Hematopoietic multipotent progenitor cell treated with erythropoietin and hydrocortisone succinate and interleukin-3 and kit ligand, for 8 days (in vitro differentiated cells): ENCODE measurements around the gene IL17RA.

Experiments used
- DNase-seq: peaks from one replicate; pipeline ENCODE4 v3.0.0-alpha.2; 2015

IL17RA gene

DNA sequence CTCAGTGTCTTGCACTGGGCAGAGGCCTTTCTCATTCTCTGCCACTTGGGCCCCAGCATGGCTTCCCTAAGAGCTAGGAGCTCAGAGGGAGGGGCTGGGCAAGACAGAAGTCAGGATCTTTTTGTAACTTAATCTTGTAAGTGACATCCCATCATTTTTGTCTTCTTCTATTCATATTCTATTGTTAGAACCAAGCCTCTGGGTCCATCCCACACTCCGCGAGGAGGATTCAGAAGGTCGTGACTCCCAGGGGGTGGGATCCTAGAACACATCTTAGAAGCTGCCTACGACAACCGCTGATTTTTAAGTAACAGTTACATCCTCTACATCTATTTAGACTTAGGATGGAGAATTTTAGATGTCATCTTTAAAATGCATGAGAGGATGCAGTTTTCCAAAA is 1.5 kb upstream of the IL17RA start:
- DNase-seq: no peak

DNA sequence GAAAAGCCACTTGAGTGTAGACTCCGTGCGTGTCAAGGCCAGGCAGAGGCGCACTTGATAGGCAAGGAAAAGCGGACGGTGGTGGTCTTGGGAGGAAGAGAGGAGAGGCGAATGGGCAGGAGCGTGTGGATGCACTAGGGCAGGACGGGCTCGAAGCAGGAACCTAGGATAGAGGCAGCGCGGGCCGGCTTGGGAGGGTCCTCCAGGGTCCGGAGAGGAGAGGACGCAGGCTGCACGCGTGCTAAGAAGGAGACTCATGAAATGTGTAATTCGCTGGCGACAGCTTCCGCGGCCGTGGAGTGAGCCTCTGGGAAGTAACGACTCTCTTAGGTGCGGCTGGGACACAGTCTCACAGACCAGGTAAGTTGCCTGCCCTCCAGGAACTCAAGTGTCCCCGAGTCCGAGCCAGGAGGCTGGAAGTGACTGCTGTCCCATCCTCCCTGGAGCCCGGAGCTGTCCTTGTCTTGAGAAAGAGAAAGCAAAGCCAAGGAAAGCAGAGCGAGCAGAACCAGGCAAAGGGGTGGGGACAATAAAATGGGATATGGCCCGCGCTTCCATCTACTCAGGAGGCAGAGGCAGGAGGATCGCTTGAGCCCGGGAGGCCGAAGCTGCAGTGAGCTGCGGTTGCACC is 874 bp upstream of the IL17RA start:
- no peak for DNase-seq

DNA sequence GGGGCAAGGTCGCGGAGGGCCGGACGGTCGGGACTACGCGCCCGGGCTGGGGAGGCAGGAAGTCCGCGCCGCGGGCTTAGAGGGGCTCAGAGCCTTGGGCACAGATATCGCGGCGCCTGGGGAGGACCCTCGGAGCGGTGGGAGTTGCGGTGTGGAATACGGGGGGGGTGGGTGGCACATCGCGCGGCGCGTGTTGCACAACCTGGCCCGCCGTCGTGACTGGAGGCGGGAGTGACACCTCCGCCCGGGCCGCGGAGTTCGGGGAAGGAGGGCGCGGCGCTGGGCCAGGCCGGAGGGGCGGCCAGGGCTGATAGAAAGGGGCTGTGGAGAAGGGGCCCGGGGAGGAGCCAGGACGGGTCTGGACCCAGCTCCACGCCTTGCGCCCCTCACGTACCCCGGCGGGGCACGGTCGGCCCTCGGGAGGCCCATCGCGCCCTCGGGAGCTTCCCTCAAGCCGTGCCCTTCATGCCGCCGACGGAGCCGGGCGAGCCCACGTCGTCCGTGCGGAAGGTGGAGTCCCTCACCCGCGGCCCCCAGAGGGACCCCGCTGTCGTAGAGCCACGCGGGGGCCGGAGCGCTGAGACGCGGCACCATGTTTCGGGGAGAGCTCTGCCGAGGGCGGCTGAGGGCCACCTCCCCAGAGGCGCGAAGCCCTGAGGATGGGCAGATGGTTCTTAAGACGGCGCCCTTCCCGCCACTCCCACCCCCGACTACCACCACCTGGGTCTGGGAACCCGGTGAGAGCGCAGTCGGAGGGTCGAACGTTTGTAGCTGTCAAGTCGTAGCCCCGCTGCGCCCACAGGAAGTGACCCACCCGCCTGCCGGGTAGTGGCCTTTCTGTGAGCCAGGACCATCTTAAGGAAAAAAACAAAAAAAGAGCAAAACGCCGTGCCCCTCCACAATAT is 729 bp downstream of the IL17RA start:
- no peak for DNase-seq

DNA sequence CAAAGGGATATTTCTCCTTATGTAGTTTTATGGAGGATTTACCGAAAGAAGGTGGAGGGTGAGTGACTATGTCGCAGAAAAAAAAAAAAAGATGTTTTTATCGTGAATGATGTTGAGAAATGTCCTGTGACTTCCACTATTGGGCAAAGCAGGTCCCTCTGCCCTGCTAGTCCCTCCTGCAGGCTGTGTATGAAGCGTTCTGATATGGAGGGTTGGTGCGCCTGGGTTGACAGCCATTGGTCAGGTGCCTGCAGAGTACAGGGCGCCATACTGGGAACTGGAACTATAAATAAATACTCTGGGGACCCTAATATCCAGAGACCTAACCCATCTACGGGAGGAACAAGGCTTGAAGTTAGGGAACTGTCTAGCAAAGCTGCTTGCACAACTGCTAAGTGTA is 1.5 kb downstream of the IL17RA start:
- peak; percentile 31 for DNase-seq

DNA sequence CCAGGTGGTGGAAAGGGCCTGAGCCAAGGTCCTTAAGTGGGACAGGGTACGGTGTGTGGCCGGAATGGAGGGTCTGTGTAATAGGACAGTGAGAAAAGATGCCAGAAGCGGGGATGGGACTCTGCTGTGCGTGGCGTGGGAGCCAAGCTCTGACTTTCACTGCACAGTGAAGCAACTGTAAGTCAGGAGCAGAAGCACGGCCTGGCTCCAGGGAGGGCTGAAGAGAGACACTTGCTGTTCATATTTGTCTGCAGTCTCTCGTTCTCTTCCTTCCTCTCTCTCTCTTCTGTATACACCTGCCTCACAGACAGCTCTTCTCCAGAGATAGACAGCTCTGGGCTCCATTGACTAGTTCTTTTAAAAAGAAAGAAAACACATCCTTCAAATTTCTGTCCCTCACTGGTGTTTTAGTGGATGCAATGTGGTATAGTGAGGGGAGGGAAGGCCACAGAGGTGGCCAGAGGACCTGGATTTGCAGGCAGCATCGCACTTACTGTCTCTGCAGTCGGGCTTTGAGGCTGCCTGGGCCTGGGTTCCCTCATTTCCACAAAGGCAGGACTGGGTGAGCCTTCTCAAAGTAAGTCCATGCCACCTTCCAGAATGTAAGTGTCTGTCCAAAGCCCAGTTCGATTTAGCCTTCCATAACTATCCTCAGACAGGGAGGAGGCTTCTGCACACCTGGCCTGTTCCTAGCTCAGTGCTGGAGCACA is 2.1 kb downstream of the IL17RA start:
- no peak for DNase-seq

DNA sequence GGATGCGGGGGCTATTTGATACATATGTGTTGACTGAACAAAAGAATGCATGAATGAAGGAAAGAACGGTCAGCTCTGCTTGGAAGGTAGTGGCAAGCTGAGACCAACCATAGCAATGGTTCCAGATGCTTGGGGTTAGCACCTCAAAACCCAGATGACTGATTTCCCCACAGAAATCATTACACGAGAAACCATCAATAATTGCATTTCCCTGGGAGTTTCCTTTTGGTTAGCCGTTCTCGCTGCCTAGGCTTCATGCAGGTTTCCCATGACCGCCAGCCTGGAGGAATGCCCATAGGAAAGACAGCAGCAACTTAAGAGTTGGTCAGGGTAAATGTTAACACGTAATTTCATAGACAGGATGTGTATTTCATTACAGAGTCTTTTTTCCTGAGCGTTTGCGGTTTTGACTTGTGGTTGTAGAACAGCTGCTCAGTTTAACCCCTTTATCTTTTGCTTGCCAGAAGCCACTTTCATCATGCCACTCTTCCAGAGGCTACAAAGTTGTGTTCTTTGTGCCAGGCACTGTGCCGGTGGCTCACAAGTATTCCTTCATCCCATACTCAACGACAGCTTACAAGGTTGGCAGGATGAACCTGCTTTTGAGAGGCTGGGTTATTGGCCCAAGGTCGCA is 2.8 kb downstream of the IL17RA start:
- DNase-seq: peak; percentile 84

DNA sequence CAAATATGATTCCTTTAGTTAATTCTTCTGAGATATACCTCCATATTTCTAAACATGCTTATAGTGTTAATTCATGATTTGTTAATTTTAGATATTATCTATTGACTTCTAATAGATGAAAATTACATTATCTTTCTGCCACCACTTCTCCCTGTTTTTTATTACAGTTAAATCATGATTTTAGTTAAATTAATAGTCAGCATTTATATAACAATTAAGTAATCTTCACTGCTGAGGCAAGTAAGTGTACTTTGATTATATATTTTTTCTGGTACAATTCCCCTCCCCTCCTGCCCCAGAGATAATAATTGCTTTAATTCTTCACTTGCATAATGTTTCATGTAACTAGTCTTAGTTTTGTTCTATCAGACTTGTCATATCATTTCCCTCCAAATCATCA is 5.8 kb downstream of the IL17RA start:
- DNase-seq: no peak

DNA sequence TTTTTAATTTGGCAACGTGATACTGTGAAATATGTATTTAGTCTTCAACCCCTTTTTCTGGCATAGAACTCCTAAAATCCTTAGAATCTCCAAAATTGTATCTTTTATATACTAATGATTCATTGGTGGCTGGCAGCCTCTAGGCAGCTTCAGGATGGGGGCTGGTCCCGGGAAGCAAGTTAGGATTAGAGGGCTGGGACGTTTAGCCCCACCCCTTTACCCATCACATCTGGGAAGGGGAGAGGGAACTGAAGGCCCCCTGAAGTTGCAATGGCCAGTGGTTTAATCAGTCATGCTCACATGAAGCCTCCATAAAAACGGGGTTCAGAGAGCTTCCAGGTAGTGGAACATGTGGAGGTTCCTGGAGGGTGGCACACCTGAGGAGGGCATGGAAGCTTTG is 7.1 kb downstream of the IL17RA start:
- DNase-seq: no peak

DNA sequence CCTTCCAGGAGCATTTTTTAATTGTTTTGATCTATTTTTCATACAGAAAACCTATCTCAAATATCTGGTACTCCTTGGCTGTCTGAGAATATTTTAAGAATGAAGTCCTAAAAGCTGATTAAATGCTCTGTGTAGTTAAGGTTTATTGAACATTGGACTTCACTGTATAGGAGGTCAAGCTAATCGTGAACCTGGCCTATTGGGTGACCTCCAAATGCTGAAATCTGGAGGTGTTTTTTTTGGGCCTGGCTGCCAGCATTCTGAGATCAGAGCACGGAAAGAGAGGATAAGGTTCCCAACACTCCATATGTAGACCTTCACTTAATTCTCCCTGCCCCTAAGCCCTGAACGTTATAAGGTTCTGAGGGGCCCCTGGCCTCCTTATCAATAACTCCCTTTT is 8.3 kb downstream of the IL17RA start:
- DNase-seq: no peak

DNA sequence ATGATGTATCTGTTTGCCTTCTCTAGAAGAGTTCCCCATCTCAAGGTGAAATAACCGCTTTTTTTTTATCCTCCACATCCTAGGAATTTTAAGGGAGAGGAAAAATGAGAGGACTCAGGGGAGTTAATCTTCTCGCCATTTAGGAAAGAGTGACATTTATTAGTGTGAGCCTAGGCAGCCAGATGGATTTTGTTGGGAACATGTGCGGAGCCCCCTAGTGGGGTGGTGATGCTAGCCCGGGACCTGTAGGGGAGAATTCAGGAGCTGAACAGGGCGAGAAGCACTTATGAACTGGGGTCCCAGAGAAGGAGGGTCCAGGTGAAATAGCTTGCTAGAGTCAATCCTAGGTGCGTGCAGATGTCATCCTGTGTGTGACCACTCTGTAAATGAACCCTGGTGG is 10.7 kb downstream of the IL17RA start:
- no peak for DNase-seq

DNA sequence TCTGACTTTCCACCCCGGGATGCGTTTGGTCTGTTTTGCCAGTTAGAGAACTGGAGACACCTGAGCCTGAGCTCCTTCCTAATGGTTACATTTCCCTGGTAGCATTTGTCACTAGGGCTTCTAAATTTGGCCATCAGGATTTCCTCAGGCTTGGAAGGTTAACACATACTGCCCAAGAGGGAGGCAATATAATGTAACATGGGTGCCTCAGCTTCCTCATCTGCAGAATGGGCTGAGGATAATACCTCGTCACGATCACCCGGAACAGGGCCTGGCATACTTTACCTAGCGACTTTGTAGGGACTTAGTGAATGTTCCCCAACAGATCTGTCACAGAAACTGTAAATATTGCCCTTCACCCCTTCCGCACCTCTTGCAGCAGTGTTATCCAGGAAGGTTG is 11.3 kb downstream of the IL17RA start:
- no peak for DNase-seq

DNA sequence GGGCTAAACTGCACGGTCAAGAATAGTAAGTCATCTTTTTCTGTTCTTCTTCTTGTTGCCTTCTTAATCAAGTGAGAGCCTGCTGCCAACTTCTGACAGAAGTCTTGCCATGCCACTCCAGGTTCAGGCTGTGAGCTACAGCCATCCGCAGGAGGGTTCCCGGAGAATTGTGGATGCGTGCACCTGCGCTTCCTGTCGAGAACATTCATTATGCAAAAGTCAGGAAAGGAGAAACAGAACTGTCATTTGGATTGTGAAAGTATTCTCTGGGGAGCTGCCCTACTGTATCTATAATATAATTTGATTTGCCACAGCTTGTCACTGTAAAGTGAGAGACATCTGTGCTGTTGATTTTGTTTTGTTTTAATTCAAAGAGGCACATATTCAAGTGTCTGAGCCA is 12.3 kb downstream of the IL17RA start:
- DNase-seq: no peak

DNA sequence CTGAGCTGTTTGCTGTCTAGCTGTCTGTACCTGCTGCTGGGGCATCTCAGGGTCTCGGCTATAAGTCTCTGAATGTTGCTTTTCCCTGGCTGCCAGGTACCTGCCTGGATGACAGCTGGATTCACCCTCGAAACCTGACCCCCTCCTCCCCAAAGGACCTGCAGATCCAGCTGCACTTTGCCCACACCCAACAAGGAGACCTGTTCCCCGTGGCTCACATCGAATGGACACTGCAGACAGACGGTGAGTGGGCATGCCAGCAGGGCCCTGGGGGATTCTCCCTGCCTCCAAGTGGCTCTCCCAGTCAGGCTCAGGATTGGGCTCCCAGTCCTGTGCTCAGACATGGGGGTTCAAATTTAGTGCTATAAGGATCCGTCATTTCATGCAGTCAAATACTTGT is 12.9 kb downstream of the IL17RA start:
- DNase-seq: no peak

DNA sequence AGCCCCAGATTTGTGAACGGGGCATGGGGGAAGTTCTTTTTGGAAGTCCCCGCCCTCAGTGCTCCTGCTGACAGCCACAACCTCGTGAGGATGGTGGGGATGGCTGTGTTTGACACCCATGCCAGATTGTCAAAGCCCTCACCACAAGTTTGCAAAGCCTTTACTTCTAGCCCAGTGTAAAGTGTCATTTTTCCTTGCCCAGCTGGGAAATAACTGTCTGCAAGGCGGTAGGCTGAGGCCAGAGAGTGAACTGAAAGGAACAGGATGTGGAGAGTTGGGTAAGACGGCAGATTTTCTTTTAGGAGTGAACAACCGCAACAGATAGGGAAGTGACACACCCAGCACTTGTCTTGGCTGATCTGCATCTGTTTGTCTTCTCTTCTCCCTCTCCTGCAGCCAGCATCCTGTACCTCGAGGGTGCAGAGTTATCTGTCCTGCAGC is 13.6 kb downstream of the IL17RA start:
- DNase-seq: peak; percentile 66

DNA sequence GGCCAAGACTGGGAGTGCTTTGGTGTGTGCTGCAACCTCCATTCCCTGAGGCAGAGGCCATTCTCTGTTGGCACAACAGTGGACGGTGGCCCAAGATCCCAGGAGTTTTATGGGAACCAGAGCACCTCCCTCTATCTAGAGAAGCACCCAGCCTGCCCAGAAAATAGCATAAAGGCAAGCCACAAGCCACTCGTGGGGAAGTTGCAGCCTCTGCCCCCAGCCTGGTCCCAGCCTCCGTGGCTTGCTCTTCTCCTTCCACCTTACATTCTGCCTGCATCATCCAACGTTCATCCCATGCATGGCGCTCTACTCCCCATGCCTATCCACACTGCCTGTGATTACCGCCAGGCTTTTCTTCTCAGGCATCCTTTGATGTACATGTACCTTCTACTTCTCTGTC is 15.8 kb downstream of the IL17RA start:
- no peak for DNase-seq

DNA sequence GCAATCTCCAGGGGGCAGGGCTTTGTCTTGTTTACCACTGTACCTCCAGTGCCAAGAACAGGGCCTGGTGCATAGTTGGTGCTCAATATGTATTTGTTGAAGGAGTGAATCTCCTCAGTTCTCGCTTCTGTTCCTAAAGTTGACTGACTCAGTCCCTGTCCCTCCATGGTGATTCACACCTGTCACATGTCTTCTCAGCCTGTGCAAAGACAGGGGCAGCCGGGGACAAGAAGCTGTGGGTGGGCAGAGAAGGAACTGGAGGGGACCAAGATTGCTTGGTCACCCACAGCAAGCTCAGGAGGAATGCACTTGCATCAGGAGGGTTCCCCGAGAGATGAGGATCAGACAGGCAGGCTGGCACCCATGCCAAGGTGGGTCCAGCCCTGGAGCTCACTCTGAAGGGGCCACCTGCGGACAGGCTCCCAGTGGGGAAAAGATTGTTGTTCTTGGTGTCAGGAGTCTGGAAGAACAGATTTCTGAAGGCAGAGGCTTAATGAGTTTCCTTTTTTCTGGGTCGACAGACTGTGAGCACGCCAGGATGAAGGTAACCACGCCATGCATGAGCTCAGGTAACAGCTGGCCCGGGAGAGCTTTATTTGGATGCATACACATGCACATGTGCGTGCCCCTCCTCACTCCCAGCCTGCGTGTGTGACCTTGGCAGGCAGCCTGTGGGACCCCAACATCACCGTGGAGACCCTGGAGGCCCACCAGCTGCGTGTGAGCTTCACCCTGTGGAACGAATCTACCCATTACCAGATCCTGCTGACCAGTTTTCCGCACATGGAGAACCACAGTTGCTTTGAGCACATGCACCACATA is 16.9 kb downstream of the IL17RA start:
- DNase-seq: no peak

DNA sequence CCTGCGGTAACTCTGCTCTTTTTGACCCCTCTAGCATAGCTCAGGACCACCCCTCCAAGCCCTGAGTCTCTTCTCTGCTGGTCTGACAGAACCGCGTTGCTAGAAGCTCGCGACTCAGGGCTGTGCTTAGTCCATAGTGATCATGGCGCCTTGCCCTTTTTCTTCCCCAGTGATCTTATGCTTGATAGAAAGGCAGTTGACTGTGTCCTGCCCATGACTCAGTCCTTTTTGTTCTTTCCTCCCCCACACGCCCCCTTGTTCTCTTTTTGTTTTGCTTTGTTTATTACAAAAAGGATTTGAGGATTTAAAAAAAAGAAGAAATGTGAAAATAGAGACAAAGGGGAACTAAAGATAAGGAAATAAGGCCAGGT is 17.5 kb downstream of the IL17RA start:
- peak; percentile 6 for DNase-seq

DNA sequence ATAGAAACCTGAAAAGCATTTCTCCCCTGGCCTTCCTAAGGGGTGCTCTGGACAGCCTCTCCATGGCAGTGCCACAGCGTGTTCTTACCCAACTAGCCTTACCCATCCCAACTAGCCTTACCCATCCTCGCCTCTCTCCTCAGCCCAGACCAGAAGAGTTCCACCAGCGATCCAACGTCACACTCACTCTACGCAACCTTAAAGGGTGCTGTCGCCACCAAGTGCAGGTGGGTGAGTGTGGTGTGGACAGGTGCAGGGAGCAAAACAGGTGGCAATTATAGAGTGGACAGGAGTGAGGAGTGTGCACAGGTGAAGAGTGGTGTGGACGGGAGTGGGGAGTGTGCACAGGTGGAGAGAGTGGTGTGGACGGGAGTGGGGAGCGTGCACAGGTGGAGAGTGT is 18.6 kb downstream of the IL17RA start:
- no peak for DNase-seq

DNA sequence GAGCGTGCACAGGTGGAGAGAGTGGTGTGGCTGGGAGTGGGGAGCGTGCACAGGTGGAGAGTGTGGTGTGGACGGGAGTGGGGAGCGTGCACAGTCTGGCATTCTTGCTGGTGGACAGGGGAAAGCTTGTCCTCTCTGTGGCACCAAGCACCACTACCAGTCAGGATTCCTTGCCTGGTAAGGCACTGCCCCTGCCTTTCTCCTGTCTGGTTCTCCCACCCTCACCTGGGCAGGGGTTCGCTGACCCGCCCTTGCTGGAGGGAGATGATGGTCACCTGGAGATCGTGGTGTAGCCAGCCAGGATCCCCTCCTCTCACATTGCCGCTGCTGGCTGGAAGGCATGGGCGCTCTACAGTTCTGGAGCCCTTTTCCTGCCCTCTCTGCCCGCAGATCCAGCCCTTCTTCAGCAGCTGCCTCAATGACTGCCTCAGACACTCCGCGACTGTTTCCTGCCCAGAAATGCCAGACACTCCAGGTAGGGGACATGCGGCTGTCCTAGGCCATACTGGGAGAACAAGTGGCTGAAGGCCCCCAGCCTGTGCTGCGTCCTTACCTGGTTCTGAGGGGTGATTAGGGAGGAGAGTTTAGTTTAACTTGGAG is 19.6 kb downstream of the IL17RA start:
- no peak for DNase-seq

DNA sequence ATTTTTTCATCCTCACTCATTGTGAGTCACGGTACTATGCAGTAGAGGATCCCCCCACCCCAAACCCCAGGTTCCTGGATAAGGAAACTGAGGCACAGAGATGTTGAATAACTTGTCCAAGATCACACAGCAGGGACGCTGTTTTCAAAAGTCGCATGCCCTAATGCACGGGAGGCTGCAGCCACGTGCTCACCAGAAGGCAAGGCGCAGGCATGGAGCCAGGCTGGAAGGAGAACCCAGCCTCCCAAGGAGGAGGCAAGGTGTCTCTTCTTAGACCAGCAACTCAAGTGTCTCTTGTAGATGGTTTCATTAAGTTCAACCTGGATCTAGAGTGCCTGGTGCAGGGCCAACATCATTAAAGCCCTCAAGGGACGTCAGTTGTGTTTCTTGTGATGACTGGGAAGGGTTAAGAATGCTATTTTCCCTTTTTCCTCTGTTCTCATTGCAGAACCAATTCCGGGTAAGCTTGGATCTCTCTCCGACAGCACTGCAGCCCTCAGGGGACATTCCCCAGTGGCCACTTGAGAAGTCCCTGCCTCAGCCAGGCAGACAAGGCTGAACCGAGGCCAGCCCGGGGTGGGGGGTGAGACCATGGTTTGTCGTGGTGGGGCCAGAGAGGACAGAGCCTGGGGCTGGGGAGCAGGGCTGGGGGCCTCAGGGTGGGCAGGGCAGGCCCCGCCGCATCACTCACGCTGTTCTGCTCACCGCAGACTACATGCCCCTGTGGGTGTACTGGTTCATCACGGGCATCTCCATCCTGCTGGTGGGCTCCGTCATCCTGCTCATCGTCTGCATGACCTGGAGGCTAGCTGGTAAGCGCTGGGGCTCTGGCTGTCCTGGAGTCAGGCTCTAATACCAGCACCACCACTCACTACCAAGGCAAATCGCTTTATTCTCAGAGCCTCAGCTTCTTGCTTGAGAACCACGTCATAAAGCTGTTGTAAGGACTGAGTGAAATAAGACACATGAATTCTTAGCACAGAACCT is 20.6 kb downstream of the IL17RA start:
- no peak for DNase-seq
